Lung microvascular endothelial cell (primary cell): Measurements from ENCODE around the gene ARHGAP15. TPM values are rescaled to one million over a fixed set of nuclear protein-coding genes. Genes with fewer than 3 reads are reported as not detected.

Experiments
- DNase-seq, 2 donors: peaks; one replicate each; pipeline versions ENCODE4 v3.0.0 to v3.0.0-alpha.2; 2010; ENCODE audit warnings: low read depth in 2 of 2
- total RNA-seq: library from RNA; depleted of rRNA; stranded (reverse); fragments of >200 nt; gene quantifications from 2 replicates; pipeline ENCODE4 v1.2.1, GENCODE V29; 2014

The ARHGAP15 gene
- total RNA-seq, 1 donor from 2014 or later: not detected

DNA sequence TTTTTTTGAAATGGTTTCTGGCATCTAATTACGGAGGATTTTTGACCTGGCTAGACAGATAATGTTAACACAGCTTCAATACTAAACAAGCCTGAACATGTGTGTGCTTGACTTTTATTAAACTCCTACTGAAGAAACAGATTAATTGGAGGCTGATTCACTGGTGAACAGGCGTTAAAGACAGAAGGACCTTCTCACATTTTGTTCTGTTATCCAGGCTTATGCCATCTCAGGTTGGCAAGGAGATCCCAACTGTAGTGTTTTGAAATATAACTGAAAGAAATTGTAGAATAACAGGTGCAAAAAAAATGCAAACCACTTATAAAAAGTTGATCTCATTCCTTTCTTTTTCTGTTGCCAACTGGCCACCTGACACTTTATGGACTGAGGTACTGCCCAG is 269.6 kb downstream of the ARHGAP15 start:
- no peak for DNase-seq

DNA sequence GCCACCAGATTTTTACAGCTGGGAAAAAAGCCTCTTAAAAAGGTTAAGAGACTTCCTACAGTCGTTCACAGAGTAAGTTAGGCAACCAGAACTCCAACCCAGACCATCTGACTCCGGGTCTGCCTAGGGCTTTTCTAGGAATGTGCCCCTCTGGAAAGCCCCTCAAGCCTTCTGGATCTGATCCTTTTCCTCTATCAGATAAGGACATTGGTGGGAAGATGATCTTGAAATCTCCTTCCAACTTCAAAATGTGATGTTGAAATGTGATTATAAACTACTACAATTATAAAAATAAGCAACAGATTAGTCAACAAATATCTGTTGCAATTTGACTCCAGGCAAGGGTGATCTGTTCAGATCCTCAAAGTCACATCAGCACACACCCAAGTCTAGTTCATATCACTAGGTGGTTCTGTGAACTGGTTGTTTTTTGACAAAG is 270.4 kb downstream of the ARHGAP15 start:
- DNase-seq: no peak

DNA sequence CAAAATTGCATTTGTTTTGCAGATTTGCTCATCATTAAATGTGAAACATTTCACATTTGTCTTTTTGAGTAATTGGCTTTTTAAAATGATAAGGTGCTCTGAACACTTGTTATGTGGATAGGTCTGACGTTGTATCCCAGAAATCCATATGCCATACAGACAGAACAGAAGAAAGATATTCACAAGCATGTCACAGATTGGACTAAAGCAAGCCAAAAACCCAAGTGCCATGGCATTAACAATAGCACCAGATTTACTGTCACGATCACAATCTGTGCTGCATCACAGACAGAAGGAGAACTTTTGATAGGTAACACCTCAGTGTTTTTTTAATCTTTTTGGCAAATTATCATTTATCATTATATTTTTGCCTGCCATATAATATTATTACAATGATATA is 272.6 kb downstream of the ARHGAP15 start:
- DNase-seq: no peak

DNA sequence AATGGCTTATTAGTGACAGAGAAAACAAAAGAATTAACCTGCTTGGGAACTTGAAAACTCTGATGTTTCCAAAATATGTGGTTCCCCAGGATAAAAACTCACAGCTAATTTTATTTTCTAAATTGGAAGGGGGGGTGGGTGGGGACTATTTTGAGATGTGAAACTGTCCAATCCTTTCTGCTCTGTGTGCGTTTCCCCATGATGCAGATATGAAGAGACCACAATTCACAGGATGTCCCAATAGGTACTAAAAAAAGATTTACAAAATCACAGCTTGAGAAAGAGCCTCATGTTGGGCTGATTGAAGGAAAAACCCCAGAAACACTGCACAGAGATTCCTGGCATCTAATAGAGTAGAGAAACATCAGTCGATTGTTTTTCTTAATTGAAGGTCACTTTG is 273.2 kb downstream of the ARHGAP15 start:
- no peak for DNase-seq

DNA sequence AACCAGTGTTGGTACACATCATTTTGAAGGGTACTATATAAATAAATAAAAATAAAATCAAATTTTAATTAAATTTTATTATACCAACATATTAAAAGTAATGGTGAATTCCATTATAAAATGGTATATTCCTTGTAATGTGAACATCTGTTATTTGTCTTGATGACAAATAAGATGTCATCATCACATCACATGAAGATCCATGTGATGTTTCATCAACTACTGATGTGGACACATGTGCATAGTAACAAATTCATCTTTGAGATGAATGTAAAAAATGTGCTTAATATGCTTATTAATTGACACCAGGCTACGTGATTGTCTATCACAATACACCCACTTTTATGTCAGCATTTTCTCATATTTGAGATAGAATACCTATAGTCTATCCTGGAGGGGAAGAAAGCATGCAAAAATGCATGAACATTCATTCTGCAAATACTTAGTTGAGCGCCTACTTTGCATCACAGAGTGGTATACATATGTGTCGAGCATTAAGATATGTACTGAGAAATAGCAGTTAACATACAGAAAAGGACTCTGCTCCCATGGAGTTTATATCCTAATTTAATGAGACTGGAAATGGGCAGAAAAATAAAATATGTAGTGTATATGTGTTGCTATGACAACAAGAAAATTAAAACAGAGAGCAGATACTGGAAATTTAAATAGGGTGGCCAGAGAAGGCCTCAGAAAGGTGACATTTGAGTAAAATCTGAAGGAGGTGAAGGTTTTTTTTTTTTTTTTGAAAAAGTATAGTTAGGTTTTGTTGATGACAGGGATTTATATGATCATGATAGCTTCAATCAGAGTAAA is 281.1 kb downstream of the ARHGAP15 start:
- DNase-seq: no peak

DNA sequence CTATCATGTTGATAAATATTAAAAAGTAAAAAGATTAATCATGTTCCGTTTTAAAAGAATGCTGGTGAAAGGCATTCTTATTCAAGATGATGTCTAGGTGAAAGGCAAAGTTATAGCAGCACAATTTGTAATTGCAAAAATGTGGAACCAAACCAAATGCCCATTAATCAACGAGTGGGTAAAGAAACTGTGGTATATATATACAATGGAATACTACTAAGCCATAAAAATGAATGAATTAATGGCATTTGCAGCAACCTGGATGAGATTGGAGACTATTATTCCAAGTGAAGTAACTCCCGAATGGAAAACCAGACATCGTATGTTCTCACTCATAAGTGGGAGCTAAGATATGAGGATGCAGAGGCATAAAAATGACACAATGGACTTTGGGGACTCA is 286.4 kb downstream of the ARHGAP15 start:
- DNase-seq: no peak

DNA sequence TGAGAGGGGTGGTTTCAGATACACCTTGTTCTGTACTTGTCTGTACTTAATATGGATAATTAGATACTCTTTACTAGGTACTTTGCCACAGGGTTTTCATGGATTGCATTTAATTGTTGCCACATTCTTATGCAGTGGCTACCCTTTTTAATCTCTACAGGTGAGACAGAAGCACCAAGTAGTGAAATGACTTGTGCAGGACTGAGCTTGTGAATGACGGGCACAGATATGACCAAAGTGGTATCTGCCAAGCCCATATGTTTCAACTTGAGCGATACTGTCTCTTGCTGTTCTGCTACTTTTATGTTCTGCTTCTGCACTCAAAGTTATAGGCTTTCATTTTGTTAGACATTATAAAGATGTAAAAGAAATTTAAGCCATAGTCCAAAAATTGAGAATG is 288.2 kb downstream of the ARHGAP15 start:
- no peak for DNase-seq

DNA sequence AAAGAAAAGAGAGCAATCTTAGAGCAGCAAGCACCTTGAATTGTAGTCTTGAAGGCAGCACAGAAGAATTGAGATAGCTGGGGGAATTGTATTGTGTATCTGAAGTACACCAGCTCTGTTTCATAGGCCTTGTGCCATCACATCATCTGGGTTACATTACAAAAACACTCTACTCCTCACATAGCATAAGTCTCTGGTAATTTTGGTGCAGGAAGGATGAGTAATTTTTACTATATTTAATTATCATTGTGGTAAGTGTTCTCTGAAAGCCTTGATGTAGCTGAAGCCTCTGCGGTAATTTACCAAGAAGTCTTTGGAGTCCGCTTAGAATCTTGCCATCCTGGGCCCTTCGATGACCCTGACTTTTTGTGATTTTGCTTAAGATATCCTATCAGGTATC is 291.1 kb downstream of the ARHGAP15 start:
- DNase-seq: no peak

DNA sequence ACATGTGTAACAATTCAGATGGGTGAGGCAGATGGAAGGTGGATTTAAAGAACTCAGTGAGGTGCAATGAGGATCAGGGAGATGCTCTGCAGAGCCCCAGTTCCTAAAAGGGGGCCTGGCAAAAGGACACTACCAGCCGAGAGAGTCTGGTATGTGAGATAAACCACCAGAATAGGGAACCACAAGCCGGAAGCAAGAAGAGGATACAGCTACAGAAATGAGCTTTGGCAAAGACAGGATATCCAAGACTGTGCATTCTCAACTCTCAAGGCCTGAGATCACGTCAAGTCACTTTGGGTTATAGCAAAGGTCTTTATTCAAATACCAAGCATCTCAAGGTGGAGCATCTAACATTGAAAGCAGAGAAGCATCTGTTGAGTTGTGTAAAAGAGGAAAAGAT is 293.5 kb downstream of the ARHGAP15 start:
- no peak for DNase-seq

DNA sequence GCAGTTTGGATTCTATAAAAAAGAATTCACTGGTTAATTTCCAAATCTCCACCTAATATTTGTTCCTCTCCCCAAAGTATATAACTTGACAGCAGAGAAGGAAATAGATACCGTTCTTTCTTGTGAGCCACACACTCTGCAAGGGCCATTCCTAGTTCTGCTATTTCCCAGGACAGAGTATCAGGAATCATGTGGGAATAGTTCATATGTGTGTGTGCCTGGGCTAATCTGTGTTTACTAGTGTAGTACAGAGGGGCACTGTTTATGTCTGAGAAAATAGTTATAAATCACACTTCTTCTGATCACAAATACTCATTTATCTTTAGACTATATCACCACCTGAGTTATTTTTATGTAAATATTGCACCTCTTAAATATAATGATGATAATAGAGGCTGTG is 296.7 kb downstream of the ARHGAP15 start:
- no peak for DNase-seq

DNA sequence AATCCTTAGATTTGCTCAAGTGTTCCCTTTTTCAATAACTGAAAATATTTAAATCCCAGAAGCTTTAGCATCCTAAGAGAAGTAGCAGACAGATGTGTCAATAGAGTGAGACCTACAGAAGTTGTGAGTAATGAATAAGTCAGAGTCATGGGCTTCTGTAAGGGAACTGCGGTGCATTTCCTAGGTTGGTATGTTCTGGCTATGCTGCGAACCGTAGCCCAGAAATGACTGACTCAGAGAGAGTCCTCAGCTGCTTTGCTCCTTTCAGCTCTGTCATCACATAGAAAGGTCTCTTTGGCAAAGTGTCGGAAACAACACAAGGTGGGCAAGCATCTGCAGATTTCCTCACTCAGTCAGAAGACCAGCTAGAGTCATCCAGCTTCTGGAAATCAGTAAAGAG is 297.1 kb downstream of the ARHGAP15 start:
- peak in 1 of 2 donors; percentile 9 for DNase-seq

DNA sequence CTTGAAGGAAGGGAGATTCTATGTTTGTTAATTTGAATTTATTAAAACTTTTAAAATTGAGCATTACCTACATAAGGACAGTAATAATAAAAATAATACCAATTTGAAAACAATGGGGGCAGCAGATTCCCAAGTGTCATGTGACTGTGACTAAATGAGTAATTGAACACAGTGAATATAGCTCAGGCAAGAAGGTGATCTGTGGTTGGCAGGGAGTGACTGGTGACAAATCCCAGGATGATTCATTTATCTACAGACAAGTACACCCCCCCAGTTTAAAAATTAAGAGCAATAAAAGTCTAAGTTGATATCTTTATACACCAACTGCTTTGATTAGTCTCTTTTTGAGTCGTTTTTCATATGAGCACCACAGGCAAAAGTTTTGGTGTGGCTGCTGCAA is 299.5 kb downstream of the ARHGAP15 start:
- DNase-seq: no peak

DNA sequence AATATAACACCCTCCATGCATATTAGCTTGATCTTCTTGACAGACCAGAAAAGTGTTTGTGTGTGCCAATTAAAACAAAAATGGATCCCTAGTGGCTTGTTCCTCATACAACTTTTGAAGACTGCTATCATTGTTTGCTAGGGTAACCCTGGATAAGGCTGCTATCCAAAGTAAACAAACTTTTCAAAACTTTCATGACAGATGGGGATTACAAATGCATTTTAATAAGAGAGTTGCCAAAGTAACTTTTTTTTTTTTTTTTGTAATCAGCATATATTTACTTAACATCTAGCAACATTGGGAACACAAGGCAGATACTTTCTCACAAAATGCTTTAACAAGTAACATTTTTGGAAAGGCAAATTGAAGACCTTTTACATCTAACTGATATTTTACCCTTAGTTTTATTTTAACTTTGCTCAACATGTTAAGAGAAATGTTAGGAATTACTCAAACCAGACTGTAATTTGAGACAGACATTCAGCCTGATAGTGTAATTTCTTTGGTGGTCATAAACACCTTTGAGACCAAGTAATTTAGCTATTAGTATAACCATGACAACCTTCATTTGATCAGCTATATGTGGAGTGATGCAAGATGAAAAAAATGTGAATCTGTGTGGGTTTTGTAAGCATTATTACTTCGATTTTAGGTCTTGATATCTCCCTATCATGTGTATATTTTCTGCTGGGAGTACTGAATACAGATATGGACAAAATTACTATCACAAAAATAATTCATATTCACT is 300.9 kb downstream of the ARHGAP15 start:
- DNase-seq: peak in 1 of 2 donors; percentile 26

DNA sequence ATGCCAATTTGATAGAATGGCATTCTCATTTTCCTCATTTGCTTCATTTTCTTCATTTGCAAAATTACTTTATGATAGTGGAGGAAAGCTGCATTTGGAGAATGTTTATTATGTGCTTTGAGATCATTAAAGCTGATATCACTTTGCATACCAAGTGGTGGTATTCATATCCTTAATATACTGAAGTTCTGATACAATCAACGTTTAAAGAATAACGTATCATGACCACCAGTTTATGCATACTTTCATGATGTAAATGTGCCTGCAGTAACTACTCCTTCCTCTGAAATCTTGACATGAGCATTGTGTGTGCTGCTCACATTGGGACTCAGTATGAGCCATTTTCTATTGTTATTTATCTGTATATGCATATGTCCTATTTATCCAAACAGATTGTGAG is 302.1 kb downstream of the ARHGAP15 start:
- peak in 1 of 2 donors; percentile 17 for DNase-seq

DNA sequence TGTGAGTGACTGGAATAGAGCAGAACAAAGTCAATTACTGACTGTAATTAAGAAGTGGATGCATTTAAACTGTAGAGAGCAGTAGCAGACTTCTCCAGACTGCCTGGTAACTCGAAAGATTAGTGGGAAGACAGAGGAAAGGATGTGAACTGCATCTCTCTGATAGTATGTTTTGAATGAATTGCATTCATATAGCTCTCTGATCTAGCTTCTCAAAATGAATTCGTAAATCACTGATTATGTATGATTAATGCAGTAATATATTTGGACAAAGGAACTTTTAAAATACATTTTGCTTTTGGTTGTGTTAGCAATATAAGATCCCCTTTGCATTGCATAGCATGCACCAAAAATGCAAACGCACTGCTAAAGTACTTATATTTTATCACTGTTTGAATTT is 304.0 kb downstream of the ARHGAP15 start:
- DNase-seq: no peak

DNA sequence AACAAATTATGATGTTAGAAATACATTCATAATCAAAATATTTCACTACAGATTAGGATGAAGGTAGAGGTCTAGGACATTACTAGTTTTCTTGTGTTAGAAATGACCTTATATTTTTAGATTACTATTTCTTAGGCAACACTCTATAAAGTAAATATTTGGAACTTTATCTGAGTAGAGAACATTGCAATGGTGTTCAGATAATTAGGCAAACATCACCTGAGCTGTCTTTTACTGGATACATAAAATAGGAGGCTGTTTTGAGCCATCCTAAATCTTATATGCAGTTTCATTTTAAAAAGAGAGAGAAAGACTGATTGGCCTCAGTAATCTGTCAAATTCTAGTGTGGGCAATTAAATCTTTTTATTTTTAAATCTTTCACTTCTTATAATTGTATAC is 304.6 kb downstream of the ARHGAP15 start:
- no peak for DNase-seq

DNA sequence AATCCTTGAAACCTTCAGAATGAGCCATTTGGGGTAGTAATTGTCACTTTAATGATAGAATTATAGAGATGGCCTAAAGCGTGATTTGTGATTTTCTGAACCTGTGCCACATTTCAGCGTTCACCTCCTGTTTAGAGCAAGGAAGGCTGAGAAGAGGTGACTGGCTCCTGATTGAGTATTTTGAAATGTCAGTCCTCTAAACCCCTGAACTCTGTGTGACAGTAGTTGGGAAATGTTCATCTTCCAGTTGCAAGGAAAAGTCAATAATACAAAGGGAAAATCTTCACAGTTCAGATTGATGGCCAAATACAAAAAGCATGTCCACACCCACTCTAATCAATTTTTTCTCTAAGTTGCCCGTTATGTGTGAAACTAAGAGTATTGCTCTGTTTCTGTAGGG is 305.2 kb downstream of the ARHGAP15 start:
- no peak for DNase-seq

DNA sequence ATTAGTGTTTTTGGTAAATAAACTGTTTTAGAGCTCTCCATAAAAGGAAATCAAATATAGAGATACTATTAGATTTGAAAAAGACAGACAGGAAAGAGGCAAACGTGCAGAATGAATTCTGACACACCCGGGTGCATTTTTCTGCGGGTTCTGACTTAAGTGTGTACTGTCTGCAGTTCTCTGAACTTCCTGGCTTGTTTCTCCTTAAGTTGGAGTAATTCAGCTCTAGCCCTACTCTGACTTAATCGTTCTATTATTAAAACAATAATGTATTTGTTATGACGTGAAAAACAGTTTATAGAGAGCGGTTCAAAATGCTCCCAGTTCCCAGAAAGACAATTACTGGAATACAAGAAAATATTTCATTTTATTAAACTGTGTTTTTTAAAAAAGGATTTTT is 305.9 kb downstream of the ARHGAP15 start:
- DNase-seq: no peak

DNA sequence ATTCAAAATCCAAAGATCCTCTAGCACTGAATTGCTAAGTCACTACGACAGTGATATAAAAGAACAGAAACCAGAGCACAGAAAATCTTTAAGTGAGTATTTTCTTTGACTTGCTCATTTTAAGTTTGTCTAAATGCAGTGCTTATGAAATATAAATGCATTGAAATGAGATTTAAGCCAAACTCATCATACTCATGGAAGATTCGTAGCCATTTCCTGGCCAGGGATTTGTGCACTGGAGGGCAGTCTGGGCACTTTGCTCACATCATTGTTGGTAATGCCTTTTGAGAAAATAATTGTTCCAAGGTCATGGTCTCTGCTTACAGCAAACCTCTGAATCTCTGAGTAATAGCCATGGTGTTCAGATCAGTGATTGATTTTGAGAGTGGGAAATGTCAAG is 307.7 kb downstream of the ARHGAP15 start:
- DNase-seq: no peak

DNA sequence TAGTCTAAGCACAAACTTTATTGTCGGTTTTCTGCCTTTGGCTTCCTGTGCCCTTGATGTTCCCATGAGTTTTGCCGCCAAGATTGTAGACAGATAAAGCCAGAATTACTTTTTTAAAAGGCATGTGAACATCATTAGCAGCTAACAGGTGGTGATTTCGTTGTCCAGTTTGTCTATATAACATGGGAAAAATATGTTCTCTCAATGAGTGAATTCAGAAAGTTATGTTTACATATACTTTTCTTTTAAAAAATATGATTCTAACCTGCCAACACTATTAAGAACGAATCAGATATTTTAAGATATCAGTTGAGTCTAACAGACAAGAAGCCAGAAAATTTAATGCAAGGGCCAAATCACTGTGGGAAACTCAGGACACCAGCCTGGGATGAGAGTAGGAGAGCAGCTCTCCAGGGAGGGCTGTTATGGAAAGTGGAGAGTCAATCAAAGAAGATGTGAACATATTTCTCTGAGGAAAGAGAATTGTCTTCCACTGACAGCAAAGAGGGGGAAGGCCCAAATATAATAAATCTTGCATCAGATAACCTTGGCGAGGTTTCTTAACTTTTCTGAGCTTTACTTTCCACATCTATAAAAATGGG is 311.3 kb downstream of the ARHGAP15 start:
- no peak for DNase-seq

DNA sequence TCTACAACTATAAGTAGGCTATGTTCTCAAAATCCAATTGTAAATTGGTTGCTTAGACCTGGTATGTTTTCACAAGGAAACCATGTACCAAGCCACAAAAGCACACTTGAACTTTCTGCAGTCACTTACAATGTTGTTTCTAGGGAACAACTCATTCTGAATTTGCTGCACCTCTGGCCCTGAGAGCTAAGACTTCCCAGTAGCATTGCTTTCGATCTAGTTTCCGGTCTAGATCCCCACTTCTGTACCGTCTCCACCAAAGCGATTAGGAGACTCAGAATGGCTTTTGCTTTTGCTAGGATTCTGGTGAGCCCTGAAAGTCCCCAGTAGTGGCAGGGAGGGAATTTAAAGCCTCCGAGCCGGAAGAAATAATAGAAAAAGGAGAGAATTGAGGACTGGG is 313.0 kb downstream of the ARHGAP15 start:
- DNase-seq: no peak

DNA sequence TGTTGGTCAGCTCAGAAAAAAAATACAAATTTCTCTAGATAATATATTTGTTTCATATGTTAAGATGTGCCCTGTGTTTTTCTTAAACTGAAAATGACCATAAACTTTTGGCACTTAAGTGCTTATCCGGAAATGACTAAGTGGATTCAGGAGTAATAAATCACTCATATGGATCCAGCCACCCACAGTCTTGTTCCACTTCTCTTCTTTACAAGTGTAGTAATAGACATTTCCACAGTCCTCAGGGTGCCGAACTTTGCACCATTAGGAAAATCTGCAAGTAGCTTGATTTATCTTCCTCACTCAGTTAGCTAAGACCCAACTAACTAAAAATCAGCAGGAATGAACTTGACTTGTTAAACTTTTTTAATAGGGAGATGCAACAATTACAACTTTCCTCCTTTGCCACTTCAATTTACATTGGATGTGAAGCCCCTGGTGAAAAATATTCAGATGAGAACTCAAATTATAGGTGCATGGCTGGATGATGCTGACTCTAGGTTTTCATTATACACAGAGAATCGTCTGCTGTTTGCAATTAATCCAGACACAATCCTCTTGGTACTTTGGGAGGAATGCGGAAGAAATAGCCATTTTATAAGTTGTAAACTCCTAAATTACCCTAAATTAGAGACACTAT is 322.5 kb downstream of the ARHGAP15 start:
- peak in 1 of 2 donors; percentile 69 for DNase-seq
